ENCODE data around the gene TMED10. TPM values are rescaled to one million over a fixed set of nuclear protein-coding genes. Genes with fewer than 3 reads are reported as not detected.
"Not testable (repeated sequence)": the region's sequence is repeated elsewhere in the genome, so short reads cannot be mapped to it uniquely, and the experiment has no call there.

Gene TMED10
- total and polyA plus RNA-seq, 10 donors, result 33.3 to 212 (median 171) TPM

- no peak overlapping the region for H3K4me3 ChIP-seq
- intact Hi-C loops (cut with DNase I; ENCODE audit: low total_unique reads), result no loop called here
- no peaks in the 10 kb centered on the region for H3K27me3 ChIP-seq (replicated peaks in 1 of 7)
- WGBS, 5 donors, result 89 to 93% (median 92%) methylated on average over 5 of the region's 5 CpGs
- H3K9me3 ChIP-seq, result no peaks in the 10 kb centered on the region
- peaks cover 0 to 40% (median 9%) of the 10 kb centered on the region in 6 donors for H3K36me3 ChIP-seq
- H3K4me1 ChIP-seq, result peaks cover 28 to 71% (median 54%) of the 10 kb centered on the region in 6 donors
- peak overlapping the region in 3 of 8 donors; percentile 94 to 99 (median 95) for H3K27ac ChIP-seq
- no peak for DNase-seq
- no peak for TF ChIP-seq POLR2AphosphoS5 (IDR thresholded peaks at IDR 0.05)
- TF ChIP-seq POLR2A (IDR thresholded peaks at IDR 0.05), result no peak
- no peak for TF ChIP-seq CTCF (IDR thresholded peaks at IDR 0.05 in 8 of 11, conservative IDR thresholded peaks at IDR 0.05 in 3 of 11)
Observed at GRCh38 chr14:75128596-75128990, 47.8 kb downstream of the TMED10 start.

- Histone ChIP-seq H3K27ac (peak overlapping the region in 7 of 8 donors; percentile 94 to 99 (median 97)), H3K36me3 (peaks cover 0 to 35% (median 5%) of the 10 kb centered on the region in 6 donors), H3K4me1 (peaks cover 29 to 74% (median 55%) of the 10 kb centered on the region in 6 donors), H3K9me3 (no peaks in the 10 kb centered on the region), H3K27me3 (replicated peaks in 1 of 7) (no peaks in the 10 kb centered on the region), H3K4me3 (peak overlapping the region; percentile 59 to 81 (median 74))
- 53 to 67% (median 60%) methylated on average over 10 of the region's 10 CpGs for WGBS, 5 donors
- intact Hi-C loops (cut with DNase I; ENCODE audit: low total_unique reads), result no loop called here
- TF ChIP-seq POLR2AphosphoS5 (IDR thresholded peaks at IDR 0.05) (no peak), POLR2A (IDR thresholded peaks at IDR 0.05) (no peak), CTCF (IDR thresholded peaks at IDR 0.05 in 8 of 11, conservative IDR thresholded peaks at IDR 0.05 in 3 of 11) (no peak)
- no peak for DNase-seq
Observed at GRCh38 chr14:75127903-75128595, 48.4 kb downstream of the TMED10 start.

GRCh38 chr14:75127474-75127820 lies 49.0 kb downstream of the TMED10 start:
- Histone ChIP-seq H3K4me1 (peaks cover 29 to 73% (median 51%) of the 10 kb centered on the region in 6 donors), H3K4me3 (peak overlapping the region; percentile 59 to 81 (median 74)), H3K36me3 (peaks cover 0 to 29% (median 7%) of the 10 kb centered on the region in 6 donors), H3K27ac (peak overlapping the region; percentile 94 to 99 (median 98))
- intact Hi-C loops (cut with DNase I; ENCODE audit: low total_unique reads); H3K27me3 ChIP-seq (replicated peaks in 1 of 7); H3K9me3 ChIP-seq: not testable (repeated sequence)
- 24 to 45% (median 34%) methylated on average over 16 of the region's 16 CpGs for WGBS, 5 donors
- peak; percentile 77 for DNase-seq

- H3K27me3 ChIP-seq (replicated peaks in 1 of 7), result no peaks in the 10 kb centered on the region
- peak; percentile 96 to 97 (median 97) for TF ChIP-seq POLR2AphosphoS5 (IDR thresholded peaks at IDR 0.05)
- peak in 6 of 11 experiments; percentile 5 to 28 (median 14) for TF ChIP-seq CTCF (IDR thresholded peaks at IDR 0.05 in 8 of 11, conservative IDR thresholded peaks at IDR 0.05 in 3 of 11)
- TF ChIP-seq POLR2A (IDR thresholded peaks at IDR 0.05), result peak in 2 of 3 donors; percentile 42 to 58
- H3K9me3 ChIP-seq, result no peaks in the 10 kb centered on the region
- H3K36me3 ChIP-seq, result peaks cover 0 to 25% (median 6%) of the 10 kb centered on the region in 6 donors
- intact Hi-C loops (cut with DNase I; ENCODE audit: low total_unique reads), result no loop called here
- H3K4me3 ChIP-seq, result peak within 1 kb of the TSS; percentile 59 to 81 (median 74)
- 0 to 3% (median 0%) methylated on average over 19 to 76 of the region's 76 CpGs for WGBS, 5 donors
- H3K27ac ChIP-seq, result peak within 1 kb of the TSS; percentile 94 to 99 (median 98)
- peak; percentile 97 for DNase-seq
- peaks cover 29 to 73% (median 49%) of the 10 kb centered on the region in 6 donors for H3K4me1 ChIP-seq
Observed at GRCh38 chr14:75126679-75127473, 49.5 kb downstream of the TMED10 start, which contains the start of gene NEK9. TSS of gene NEK9 (minus strand) at chr14:75127048. CDS start at chr14:75126921, 127 bp downstream.

Data from spleen (tissue), 11 donors.